Mesothelial cell of epicardium (in vitro differentiated cells): ENCODE measurements around the gene TMEFF1. TPM values are rescaled to one million over a fixed set of nuclear protein-coding genes. Genes with fewer than 3 reads are reported as not detected.

ENCODE experiments used
- DNase-seq, 2 experiments: peaks; one replicate each; pipeline ENCODE4 v3.0.0; 2021; ENCODE audit warnings: low spot score in 2 of 2; ENCODE audit not compliant: unreplicated experiment in 2 of 2
- H3K27ac Mint-ChIP-seq: 2 replicates; pipeline ENCODE4 v1.8.0; 2021; ENCODE audit warnings: mixed read lengths
- H3K27me3 Mint-ChIP-seq: 2 replicates; pipeline ENCODE4 v1.8.0; 2021; ENCODE audit warnings: low read depth, mixed read lengths
- H3K36me3 Mint-ChIP-seq: 2 replicates; pipeline ENCODE4 v1.8.0; 2021; ENCODE audit warnings: mixed read lengths
- H3K4me1 Mint-ChIP-seq: 2 replicates; pipeline ENCODE4 v1.8.0; 2021; ENCODE audit warnings: mixed read lengths
- H3K4me3 Mint-ChIP-seq: 2 replicates; pipeline ENCODE4 v1.8.0; 2021; ENCODE audit warnings: mild to moderate bottlenecking, moderate library complexity, mixed read lengths
- H3K9me3 Mint-ChIP-seq: 2 replicates; pipeline ENCODE4 v1.8.0; 2021; ENCODE audit warnings: mixed read lengths
- total RNA-seq: library from RNA; stranded (reverse); gene quantifications from 3 replicates; pipeline ENCODE4 v1.2.1, GENCODE V29; 2021
- TF ChIP-seq, protein P1 (sequence below): fragments of 200-600 bp; sonication (generic); IDR thresholded peaks from one replicate; pipeline ENCODE4 v1.5.0; 2021; ENCODE audit warnings: antibody characterized with exemption; ENCODE audit not compliant: unreplicated experiment

Gene TMEFF1
- total RNA-seq, 1 donor from 2014 or later, result 25.5 TPM

DNA sequence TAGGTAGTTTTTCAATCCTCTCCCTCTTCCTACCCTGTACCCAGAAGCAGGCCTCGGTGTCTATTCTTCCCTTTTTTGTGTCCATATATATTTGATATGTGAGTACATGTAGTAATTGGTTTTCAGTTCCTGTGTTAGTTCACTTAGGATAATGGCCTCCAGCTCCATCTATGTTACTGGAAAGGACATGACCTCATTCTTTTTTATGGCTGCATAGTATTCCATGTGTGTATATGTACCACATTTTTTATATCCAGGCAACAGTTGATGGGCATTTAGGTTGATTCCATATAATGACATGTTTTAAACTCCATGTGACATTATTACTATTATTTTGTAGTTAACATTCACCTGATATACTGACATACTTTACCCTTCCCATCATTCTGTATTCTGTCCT, 154.0 kb downstream of the TMEFF1 start:
- no peak for DNase-seq
- Mint-ChIP-seq H3K9me3 (peaks cover 6% of the 10 kb centered on the region), H3K4me1 (peaks cover 6% of the 10 kb centered on the region), H3K36me3 (no peaks in the 10 kb centered on the region), H3K27ac (no peak overlapping the region), H3K27me3 (no peaks in the 10 kb centered on the region), H3K4me3 (no peak overlapping the region)
- TF ChIP-seq, protein P1, sequence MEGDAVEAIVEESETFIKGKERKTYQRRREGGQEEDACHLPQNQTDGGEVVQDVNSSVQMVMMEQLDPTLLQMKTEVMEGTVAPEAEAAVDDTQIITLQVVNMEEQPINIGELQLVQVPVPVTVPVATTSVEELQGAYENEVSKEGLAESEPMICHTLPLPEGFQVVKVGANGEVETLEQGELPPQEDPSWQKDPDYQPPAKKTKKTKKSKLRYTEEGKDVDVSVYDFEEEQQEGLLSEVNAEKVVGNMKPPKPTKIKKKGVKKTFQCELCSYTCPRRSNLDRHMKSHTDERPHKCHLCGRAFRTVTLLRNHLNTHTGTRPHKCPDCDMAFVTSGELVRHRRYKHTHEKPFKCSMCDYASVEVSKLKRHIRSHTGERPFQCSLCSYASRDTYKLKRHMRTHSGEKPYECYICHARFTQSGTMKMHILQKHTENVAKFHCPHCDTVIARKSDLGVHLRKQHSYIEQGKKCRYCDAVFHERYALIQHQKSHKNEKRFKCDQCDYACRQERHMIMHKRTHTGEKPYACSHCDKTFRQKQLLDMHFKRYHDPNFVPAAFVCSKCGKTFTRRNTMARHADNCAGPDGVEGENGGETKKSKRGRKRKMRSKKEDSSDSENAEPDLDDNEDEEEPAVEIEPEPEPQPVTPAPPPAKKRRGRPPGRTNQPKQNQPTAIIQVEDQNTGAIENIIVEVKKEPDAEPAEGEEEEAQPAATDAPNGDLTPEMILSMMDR, result no peak

Other genes starting within 250 kb of the TMEFF1 start
- 35.6 to 36.2 TPM (median 36.1 TPM) in 3 replicates for gene TEX10, start 120.2 kb upstream of the TMEFF1 start, total RNA-seq
- 34.7 to 36.6 TPM (median 35.4 TPM) in 3 replicates for gene MSANTD3, start 46.0 kb upstream of the TMEFF1 start, total RNA-seq
- 4.3 to 4.9 TPM (median 4.8 TPM) in 3 replicates for gene CAVIN4, start 104.9 kb downstream of the TMEFF1 start, total RNA-seq